IMR-90 (cell line): ENCODE data around the gene CWC15. TPM values are rescaled to one million over a fixed set of nuclear protein-coding genes. Genes with fewer than 3 reads are reported as not detected.

Experiments used
- ATAC-seq: fragments of 200-7000 bp; cut with Tn5 transposase; 2 replicates; pipeline ENCODE4 v1.9.1; 2020; ENCODE audit warnings: low read depth, mild to moderate bottlenecking, moderate library complexity
- BruUV-seq: library from RNA; stranded (reverse); fragments of 400-500 nt; replicated peaks from 2 replicates; lab custom pipeline; 2021; lab: Mats Ljungman, UMichigan
- CTCF ChIA-PET: fragments of 300-600 bp; formaldehyde crosslinking; extraction: SDS; loops from one replicate; lab custom pipeline; 2021; ENCODE audit warnings: antibody characterized with exemption; lab: Yijun Ruan, JAX
- POLR2A ChIA-PET: fragments of 300-600 bp; sonication (Branson Sonifier 250); formaldehyde crosslinking; loops from one replicate; lab custom pipeline; 2022; ENCODE audit warnings: antibody characterized with exemption; ENCODE audit not compliant: unreplicated experiment; lab: Charles Lee
- DNase-seq: peaks from one replicate; pipeline ENCODE4 v3.0.0; 2013
- H2AFZ ChIP-seq: replicated peaks from 2 replicates; pipeline ENCODE3; 2013; ENCODE audit warnings: low read length, mild to moderate bottlenecking; ENCODE audit not compliant: poor library complexity
- H2AK5ac ChIP-seq: 2 replicates; pipeline ENCODE4 v1.6.1; 2013; ENCODE audit warnings: low read depth, low read length, inconsistent platforms
- H2AK9ac ChIP-seq: replicated peaks from 2 replicates; pipeline ENCODE3; 2013; ENCODE audit warnings: mild to moderate bottlenecking, low read depth, low read length, moderate library complexity; ENCODE audit not compliant: poor library complexity
- H2BK120ac ChIP-seq: 2 replicates; pipeline ENCODE4 v1.6.1; 2013; ENCODE audit warnings: low read depth, low read length, inconsistent platforms
- H2BK15ac ChIP-seq: 3 replicates; pipeline ENCODE4 v1.6.1; 2013; ENCODE audit warnings: low read depth, low read length, inconsistent platforms
- H2BK20ac ChIP-seq: 2 replicates; pipeline ENCODE4 v1.6.1; 2013; ENCODE audit warnings: low read depth, mild to moderate bottlenecking, inconsistent platforms, low read length, moderate library complexity
- H2BK5ac ChIP-seq: 2 replicates; pipeline ENCODE4 v1.6.1; 2013; ENCODE audit warnings: mild to moderate bottlenecking, low read depth, low read length, inconsistent platforms; ENCODE audit not compliant: poor library complexity, severe bottlenecking
- H3K14ac ChIP-seq: replicated peaks from 2 replicates; pipeline ENCODE4 v1.6.1; 2013; ENCODE audit warnings: low read depth, low read length, inconsistent platforms
- H3K18ac ChIP-seq: 2 replicates; pipeline ENCODE4 v1.6.1; 2013; ENCODE audit warnings: low read depth, low read length, control low read depth
- H3K23ac ChIP-seq: 2 replicates; pipeline ENCODE4 v1.6.1; 2013; ENCODE audit warnings: low read depth, low read length, inconsistent platforms
- H3K27ac ChIP-seq: 2 replicates; pipeline ENCODE4 v1.5.1; 2013; ENCODE audit warnings: mild to moderate bottlenecking, control low read depth, low read length; ENCODE audit not compliant: insufficient read depth
- H3K27me3 ChIP-seq: 2 replicates; pipeline ENCODE4 v1.6.1; 2013; ENCODE audit warnings: low read length; ENCODE audit not compliant: control insufficient read depth, insufficient read depth
- H3K36me3 ChIP-seq: 2 replicates; pipeline ENCODE4 v1.6.1; 2013; ENCODE audit warnings: low read length, mixed read lengths; ENCODE audit not compliant: control insufficient read depth, insufficient read depth
- H3K4ac ChIP-seq: 2 replicates; pipeline ENCODE4 v1.6.1; 2013; ENCODE audit warnings: low read depth, low read length, inconsistent platforms
- H3K4me1 ChIP-seq: 2 replicates; pipeline ENCODE4 v1.6.1; 2013; ENCODE audit warnings: low read length, mixed read lengths; ENCODE audit not compliant: control insufficient read depth, insufficient read depth
- H3K4me2 ChIP-seq: 2 replicates; pipeline ENCODE4 v1.6.1; 2013; ENCODE audit warnings: low read depth, mild to moderate bottlenecking, control low read depth, low read length, moderate library complexity
- H3K4me3 ChIP-seq: 2 replicates; pipeline ENCODE4 v1.5.1; 2013; ENCODE audit warnings: low read depth, mild to moderate bottlenecking, control low read depth, low read length, moderate library complexity; ENCODE audit not compliant: insufficient read depth
- H3K56ac ChIP-seq: 2 replicates; pipeline ENCODE4 v1.6.1; 2013; ENCODE audit warnings: low read length, inconsistent platforms; ENCODE audit not compliant: insufficient read depth; ENCODE audit errors: extremely low read depth
- H3K79me1 ChIP-seq, 2 experiments: 2 replicates each; pipeline ENCODE4 v1.6.1; 2013; ENCODE audit warnings: low read length in 2 of 2, inconsistent platforms in 1 of 2, low read depth in 1 of 2
- H3K9ac ChIP-seq: 2 replicates; pipeline ENCODE4 v1.6.1; 2013; ENCODE audit warnings: low read depth, low read length, control low read depth
- H3K9me1 ChIP-seq: 2 replicates; pipeline ENCODE4 v1.6.1; 2013; ENCODE audit warnings: low read length, inconsistent platforms; ENCODE audit not compliant: insufficient read depth
- H3K9me3 ChIP-seq: 2 replicates; pipeline ENCODE4 v1.6.1; 2013; ENCODE audit warnings: low read length; ENCODE audit not compliant: control insufficient read depth, insufficient read depth
- H4K20me1 ChIP-seq: 2 replicates; pipeline ENCODE4 v1.6.1; 2013; ENCODE audit warnings: low read length, inconsistent platforms; ENCODE audit not compliant: insufficient read depth
- H4K5ac ChIP-seq: 2 replicates; pipeline ENCODE4 v1.6.1; 2013; ENCODE audit warnings: mild to moderate bottlenecking, low read depth, low read length, control low read depth
- H4K8ac ChIP-seq, 2 experiments: 2 replicates each; pipeline ENCODE4 v1.6.1; 2013; ENCODE audit warnings: low read depth in 2 of 2, low read length in 2 of 2, control low read depth in 1 of 2, inconsistent platforms in 1 of 2
- H4K91ac ChIP-seq: 2 replicates; pipeline ENCODE4 v1.6.1; 2013; ENCODE audit warnings: low read depth, low read length, inconsistent platforms; ENCODE audit not compliant: insufficient read depth
- BHLHE40 ChIP-seq: fragments of 150-350 bp; IDR thresholded peaks from 2 replicates; pipeline ENCODE4 v1.6.1; 2016; ENCODE audit warnings: mild to moderate bottlenecking, low read depth, low read length
- POLR2A ChIP-seq: IDR thresholded peaks from 2 replicates; pipeline ENCODE4 v1.6.1; 2012; ENCODE audit warnings: mild to moderate bottlenecking, low read depth, low read length
- USF2 ChIP-seq: fragments of 150-350 bp; IDR thresholded peaks from 2 replicates; pipeline ENCODE4 v1.6.1; 2017; ENCODE audit warnings: mild to moderate bottlenecking, antibody characterized with exemption, low read length, low read depth
- WGBS, 2 experiments: methylation state at CpG; one replicate each; pipeline versions ENCODE4 v1.1.5 to v1.1.7; 2013; ENCODE audit warnings: missing lambda C conversion rate in 2 of 2; ENCODE audit not compliant: insufficient read length in 1 of 2; ENCODE audit errors: extremely low coverage in 2 of 2; 5-methylcytosine and 5-hydroxymethylcytosine counted together
- dilution Hi-C: fragments of 300-500 bp; cut with HindIII; formaldehyde crosslinking; loops from one replicate; pipeline ENCODE4 v1.14.3; 2018; ENCODE audit warnings: low sequenced_read_pairs; ENCODE audit not compliant: unreplicated experiment
- in situ Hi-C: fragments of 300-500 bp; cut with MboI; formaldehyde crosslinking; loops from 3 replicates; pipeline ENCODE4 v1.14.3; 2019; ENCODE audit warnings: low sequenced_read_pairs, inconsistent platforms, mixed read lengths
- intact Hi-C: fragments of 100-400 bp; cut with micrococcal nuclease; formaldehyde crosslinking; loops from 2 replicates; pipeline ENCODE4 v1.10.0; 2022
- polyA plus RNA-seq, 3 experiments: library from polyadenylated mRNA; depleted of rRNA; stranded (reverse); fragments of >200 nt; gene quantifications; 2 replicates each; pipeline ENCODE4 v1.2.3, GENCODE V29; 2012; ENCODE audit warnings: low replicate concordance in 1 of 3
- total RNA-seq: library from RNA; depleted of rRNA; stranded (reverse); fragments of >200 nt; gene quantifications from 2 replicates; pipeline ENCODE4 v1.2.3, GENCODE V29; 2012

Gene CWC15
- total and polyA plus RNA-seq, 2 of the 4 experiments (the other 2 are of a cell fraction): 38.4 to 48.6 TPM

GRCh38 chr11:94934362-94934761 lies 39.0 kb downstream of the CWC15 start:
- POLR2A ChIA-PET: interaction anchor here (0.8 kb wide), 1 partner anchor 10 kb away, joined by 4 read pairs; no protein-coding TSS in a partner anchor
- WGBS, 2 experiments: no CpG with 5 or more reads among the region's 4 CpGs
- no peak for TF ChIP-seq POLR2A
- peak; percentile 54 for TF ChIP-seq USF2
- TF ChIP-seq BHLHE40: peak; percentile 37; the same call in 1 of the 2 replicates

More at GRCh38 chr11:94934362-94934761, 39.0 kb downstream of the CWC15 start:
- BruUV-seq: no TSS peak
- H4K8ac ChIP-seq: peak overlapping the region; percentile 75 to 86; a peak in 3 of 4 replicates
- H2AFZ ChIP-seq: peak overlapping the region; percentile 59
- 0 out of 4 replicates have a peak, but pooled peaks cover 0 to 4% of the 10 kb centered on the region in 2 experiments for H3K79me1 ChIP-seq
- CTCF ChIA-PET: interaction anchor here (0.7 to 0.8 kb wide), 2 partner anchors 35 to 311 kb away, joined by 3 read pairs; no protein-coding TSS in a partner anchor
- H2BK5ac ChIP-seq: peak overlapping the region; percentile 74
- no peaks in the 10 kb centered on the region for H3K27me3 ChIP-seq
- peak overlapping the region; percentile 18 for H2AK9ac ChIP-seq
- H3K4ac ChIP-seq: peak overlapping the region; percentile 96
- peak overlapping the region; percentile 83 for H3K27ac ChIP-seq
- H3K14ac ChIP-seq: peak overlapping the region; percentile 50
- intact Hi-C loops (no loop called here), in situ Hi-C loops (loop anchor here (25.0 kb wide), 1 partner anchor 797 kb away; the partner anchor contains the start of gene PANX1), dilution Hi-C loops (no loop called here)
- H3K4me2 ChIP-seq: no peak overlapping the region
- no peaks in the 10 kb centered on the region for H3K9me3 ChIP-seq
- H3K4me3 ChIP-seq: no peak overlapping the region
- peaks cover 30% of the 10 kb centered on the region for H3K9me1 ChIP-seq
- peak; percentile 22 for ATAC-seq
- peak overlapping the region; percentile 67 for H4K5ac ChIP-seq
- peak overlapping the region; percentile 75 for H3K18ac ChIP-seq
- H2AK5ac ChIP-seq: peak overlapping the region; percentile 94
- H3K56ac ChIP-seq: peak overlapping the region; percentile 45; the same call in 1 of the 2 replicates
- no peaks in the 10 kb centered on the region for H3K36me3 ChIP-seq
- peak overlapping the region; percentile 19; the same call in 1 of the 2 replicates for H3K23ac ChIP-seq
- H2BK120ac ChIP-seq: peak overlapping the region; percentile 97
- H3K9ac ChIP-seq: peak overlapping the region; percentile 56
- peak overlapping the region; percentile 94 for H2BK15ac ChIP-seq
- peak; percentile 65 for DNase-seq
- peaks cover 29% of the 10 kb centered on the region for H3K4me1 ChIP-seq
- H2BK20ac ChIP-seq: peak overlapping the region; percentile 94
- H4K91ac ChIP-seq: peak overlapping the region; percentile 90
- no peaks in the 10 kb centered on the region for H4K20me1 ChIP-seq
